HG03558 (cell line): ENCODE measurements around the gene IGF2.
"Not testable (repeated sequence)": the region's sequence is repeated elsewhere in the genome, so short reads cannot be mapped to it uniquely, and the experiment has no call there.

ENCODE experiments used
- ATAC-seq: cut with Tn5 transposase; IDR thresholded peaks from one replicate; pipeline ENCODE4 v1.9.1; 2021; ENCODE audit warnings: moderate number of reproducible peaks; ENCODE audit not compliant: unreplicated experiment; ENCODE audit errors: extremely low read depth

The IGF2 gene

DNA sequence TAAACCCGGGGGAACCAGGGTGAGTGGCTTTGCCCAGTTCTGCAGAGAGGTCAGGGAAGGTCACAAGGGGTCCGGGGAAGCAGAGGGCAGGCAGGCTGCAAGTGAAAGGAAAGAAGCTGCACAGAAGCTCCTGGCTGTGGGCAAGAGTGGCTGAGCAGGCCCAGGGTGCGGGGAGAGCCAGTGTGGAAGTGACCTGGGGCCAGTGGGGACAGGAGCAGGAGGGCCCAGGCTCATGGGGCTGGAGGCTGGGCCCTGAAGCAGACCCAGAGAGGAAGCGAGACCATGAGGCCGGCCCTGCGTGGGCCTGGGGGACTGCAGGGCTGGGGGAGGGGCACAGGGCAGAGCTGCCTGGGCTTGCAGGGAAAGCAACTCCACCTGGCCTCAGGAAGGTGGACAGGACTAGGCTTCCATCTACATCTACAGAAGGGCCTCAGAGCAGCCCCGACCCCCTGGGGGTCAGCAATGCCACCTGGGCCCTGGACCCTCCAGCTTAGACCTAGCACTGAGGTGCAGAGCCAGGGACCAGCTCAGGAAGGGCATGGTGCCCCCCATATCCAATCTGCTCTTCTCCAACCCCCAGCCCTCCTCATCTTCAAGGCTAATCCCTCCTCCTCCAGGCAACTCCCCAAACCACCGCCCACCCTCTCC is 11.6 kb downstream of the IGF2 start:
- ATAC-seq: no peak

DNA sequence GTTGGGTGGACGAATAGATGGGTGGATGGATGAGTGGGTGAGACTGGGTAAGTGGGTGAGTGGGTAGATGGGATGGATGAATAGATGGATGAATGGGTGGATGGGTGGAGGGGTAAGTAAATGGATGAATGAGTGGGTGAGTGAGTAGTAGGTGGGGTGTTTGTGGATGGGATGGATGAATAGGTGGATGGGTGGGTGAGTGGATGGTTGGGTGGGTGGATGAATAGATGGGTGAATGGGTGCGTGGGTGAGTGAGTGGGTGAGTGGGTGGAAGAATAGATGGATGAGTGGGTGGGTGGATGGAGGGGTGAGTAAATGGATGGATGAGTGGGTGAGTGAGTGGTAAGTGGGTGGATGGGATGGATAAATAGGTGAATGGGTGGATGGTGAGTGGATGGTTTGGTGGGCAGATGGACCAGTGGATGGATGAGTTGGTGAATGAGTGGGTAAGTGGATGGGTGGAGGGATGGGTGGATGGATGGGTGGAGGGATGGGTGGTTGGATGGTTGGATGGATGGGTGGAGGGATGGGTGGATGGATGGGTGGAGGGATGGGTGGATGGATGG is 12.6 kb downstream of the IGF2 start:
- no peak for ATAC-seq

DNA sequence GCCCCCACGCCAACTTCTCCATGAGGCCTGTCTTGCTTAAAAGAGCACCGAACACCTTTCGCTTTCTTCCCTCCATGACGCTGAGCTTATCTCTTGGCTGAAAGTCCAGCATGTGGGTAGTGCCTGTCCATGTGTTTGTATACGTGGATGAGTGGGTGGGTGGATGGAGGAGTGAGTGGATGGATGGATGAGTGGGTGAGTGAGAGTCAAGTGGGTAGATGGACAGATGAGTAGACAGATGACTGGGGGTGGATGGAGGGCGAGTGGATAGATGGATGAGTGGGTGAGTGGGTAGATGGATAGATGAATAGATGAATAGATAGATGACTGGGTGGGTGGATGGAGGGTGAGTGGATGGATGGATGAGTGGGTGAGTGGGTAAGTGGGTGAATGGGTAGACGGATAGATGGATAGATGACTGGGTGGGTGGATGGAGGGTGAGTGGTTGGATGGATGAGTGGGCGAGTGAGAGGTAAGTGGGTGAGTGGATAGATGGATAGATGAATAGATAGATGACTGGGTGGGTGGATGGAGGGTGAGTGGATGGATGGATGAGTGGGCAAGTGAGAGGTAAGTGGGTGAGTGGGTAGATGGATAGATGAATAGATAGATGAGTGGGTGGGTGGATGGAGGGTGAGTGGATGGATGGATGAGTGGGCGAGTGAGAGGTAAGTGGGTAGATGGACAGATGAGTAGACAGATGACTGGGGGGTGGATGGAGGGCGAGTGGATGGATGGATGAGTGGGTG is 14.3 kb downstream of the IGF2 start:
- not testable (repeated sequence) for ATAC-seq

DNA sequence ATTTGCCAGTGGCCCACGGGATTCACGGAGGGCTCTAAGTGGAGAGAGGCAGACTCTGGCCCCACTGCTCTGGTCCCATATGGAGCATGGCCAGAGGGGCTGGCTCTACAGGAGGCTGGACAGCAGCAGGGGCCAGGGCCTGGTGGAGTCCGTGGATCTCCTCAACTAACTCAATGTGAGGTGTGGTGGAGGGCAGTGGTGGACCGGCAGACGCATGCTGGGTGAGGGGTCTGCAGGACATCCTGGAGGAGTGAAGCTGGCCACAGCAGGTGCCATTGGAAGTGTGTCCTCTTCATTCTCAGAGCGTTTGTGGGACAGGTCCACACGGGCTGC is 15.6 kb downstream of the IGF2 start:
- no peak for ATAC-seq

DNA sequence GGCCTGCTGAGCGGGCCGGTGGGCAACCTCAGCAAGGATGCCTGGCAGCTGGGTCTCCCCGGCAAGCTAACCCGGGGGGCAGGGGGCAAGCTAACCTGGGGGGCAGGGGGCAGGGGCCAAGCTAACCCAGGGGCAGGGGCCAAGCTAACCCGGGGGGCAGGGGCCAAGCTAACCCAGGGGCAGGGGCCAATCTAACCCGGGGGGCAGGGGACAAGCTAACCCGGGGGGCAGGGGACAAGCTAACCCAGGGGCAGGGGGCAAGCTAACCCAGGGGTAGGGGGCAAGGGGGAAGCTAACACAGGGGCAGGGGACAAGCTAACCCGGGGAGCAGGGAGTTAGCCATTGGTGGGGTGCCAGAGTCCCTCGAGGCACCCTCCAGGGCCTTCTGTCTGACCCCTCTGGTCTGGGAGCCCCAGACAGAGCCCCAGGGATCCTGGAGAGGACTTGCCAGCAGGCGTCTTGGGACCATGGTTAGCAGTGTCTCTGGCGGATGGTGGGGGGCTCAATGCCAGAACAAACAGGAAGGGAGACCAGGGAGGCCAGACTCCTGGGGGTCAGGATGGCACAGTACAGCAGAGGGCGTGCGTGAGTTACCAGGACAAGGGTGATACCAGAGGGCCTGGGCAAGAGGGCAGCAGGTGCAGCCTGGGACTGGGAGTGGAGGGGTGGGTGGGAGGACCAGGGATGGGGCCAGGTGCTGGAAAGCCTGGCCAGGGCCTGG is 16.1 kb downstream of the IGF2 start:
- no peak for ATAC-seq

DNA sequence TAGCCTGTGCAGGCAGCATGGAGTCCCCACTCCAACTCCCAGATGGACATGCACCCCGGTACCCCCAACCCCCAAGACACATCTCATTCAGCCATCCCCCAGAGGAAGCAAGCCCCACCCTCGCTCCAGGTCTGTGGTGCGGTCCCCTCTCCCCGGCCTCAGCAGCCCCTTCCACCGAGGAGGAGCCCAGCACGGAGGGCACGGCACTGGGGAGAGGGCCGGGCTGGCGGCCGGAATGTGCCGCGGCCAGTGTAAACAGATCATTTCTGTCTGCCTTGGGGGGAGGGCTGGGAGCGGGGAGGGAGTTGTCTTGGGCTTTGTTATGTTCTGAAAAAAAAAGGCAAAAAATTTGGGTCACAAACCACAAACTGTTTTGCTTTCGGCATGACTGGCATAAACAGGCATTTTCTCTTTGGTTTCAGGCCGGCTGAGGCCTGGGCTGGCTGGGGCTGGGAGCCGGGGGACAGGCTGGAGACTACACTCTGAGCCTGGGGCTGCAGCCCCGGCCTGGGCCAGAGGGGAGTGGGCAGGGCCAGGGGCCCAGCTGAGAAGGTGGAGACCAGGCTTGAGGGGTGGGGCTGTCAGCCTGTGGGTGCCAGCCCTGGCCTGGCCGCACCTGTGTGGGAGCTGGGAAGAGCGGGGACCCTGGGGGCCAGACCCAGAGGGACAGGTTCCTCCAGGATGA is 16.8 kb downstream of the IGF2 start:
- ATAC-seq: no peak

- no peak for ATAC-seq
These were observed 17.7 kb downstream of the IGF2 start for GRCh38 chr11:2121227-2122130.

DNA sequence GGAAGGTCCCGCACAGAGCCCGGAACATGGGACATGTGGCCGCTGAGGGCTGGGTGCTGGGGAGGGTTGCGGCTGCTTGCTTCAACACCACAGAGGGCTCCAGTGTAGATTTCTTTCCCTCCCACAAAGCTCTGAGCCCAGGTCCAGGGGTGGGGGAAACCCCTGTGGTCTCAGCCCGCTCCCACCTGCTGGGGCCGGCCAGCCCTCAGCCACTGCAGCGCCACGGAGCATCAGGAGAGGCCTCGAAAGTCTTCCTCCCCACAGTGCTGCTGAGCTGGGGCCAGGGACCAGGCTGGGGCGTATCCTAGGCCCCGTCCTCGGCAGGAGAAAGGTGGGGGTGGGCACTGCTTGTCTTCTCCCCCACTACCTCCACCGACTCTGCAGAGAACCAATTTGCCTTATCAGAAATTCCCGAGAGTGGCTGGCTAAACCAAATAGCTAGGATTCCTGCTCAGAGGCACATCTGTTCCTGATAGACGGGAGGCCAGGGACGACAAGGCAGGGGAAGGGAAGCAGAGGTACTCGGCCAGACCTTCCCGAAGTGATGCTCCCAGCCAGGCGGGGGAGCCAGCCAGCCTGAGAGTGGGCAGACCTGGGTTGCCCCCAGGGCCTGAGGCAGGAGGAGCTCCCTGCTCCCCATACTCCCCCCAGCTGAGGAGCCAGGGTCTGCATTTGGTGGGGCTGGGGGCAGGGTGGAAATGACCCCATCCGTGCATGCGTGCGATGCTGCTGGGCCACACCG is 18.7 kb downstream of the IGF2 start:
- ATAC-seq: no peak

DNA sequence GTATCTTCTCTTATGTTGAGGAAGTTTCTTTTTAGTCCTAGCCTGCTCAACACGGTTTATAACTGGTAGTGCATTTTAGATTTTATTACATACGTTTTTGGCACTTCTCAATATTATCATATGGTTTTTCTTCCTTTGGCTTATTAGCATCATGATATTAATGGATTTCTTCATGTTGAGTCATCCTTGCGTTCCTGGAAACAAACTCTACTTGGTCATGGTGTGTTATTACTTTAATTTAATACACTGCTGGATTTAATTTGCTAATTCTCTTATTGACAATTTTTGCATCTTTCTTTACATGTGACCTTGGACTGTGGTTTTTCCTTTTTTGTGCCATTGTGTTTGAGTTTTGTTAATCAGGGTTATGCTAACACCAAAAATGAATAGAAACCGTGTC is 20.5 kb downstream of the IGF2 start:
- no peak for ATAC-seq

DNA sequence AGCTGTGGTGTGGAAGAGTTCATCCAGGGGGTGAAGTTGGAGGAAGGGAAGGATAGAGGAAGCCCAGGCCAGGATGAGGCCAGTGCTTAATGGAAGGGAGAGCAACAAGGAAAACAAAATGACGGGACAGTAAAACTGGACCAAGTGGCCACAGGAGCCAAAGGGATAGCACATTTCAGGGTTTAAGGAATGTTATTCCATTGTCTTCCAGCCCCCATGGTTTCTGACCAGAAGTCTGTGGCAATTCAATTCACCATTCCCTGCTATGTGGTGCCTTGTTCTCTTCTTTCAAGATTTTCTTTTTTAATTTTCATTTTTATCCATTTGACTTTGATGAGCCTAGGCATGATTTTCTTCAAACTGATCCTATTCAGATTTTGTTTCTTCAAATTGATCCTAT is 22.5 kb downstream of the IGF2 start:
- ATAC-seq: no peak

DNA sequence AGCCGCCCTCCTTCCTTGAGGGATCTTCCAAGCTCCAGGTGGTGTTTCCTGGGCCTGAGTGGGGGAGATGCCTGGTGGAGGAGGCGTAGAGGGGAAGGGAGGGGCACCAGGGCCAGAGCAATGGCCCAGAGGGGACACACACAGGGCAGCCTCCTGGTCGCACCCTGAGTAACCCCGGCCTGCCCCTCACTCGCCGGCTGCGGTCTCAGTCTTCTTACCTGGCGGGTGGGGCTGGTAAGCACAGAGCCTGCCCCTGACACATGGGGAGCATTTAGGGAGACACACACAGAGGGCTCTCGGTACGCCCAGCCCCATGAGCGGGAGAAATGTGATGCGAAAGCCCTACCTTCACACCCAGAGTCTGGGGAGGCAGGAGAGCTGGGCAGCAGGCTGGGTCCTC is 23.9 kb downstream of the IGF2 start:
- no peak for ATAC-seq

DNA sequence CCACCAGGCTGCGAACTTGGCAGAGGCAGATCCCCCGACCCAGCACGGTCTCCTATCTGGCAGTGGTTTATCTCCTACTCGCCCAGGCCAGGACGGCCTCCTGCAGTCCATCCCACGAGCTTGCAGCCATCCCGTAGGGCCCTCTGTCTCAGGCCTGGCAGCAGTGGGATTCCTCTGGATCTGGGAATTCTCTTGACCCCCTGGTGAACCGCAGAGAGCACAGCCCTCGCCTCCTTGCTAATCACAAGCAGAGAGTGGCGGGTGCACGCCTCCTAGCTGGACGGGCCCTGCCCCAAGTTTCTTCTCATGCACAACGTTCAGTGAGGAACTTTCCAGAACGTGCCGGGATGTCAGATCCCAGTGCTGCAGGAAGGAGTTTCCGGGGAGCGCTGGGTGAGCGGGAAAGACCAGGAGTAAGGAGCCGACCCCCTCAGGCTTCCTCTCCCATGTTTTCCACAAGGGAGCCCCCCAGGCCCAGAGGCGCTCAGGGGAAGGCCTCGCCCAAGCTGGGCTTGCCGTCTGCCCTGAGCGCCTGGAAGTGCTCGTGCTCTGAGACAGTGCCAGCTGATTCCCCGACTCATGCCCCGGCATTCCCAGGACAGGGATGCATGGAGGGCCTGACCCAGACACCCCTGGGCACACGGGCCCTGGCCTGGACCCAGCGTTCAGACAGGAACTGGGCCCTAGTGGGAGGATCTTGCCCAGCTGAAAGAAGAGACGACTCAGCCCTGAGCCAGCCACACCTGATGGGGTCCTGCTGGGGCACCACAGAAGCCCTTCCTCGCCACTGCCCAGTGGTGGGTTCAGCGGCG is 24.6 kb downstream of the IGF2 start:
- ATAC-seq: no peak

- no peak for ATAC-seq
These were observed 25.4 kb downstream of the IGF2 start for GRCh38 chr11:2113776-2114175.

- no peak for ATAC-seq
These were observed 28.7 kb downstream of the IGF2 start for GRCh38 chr11:2110521-2110920.

DNA sequence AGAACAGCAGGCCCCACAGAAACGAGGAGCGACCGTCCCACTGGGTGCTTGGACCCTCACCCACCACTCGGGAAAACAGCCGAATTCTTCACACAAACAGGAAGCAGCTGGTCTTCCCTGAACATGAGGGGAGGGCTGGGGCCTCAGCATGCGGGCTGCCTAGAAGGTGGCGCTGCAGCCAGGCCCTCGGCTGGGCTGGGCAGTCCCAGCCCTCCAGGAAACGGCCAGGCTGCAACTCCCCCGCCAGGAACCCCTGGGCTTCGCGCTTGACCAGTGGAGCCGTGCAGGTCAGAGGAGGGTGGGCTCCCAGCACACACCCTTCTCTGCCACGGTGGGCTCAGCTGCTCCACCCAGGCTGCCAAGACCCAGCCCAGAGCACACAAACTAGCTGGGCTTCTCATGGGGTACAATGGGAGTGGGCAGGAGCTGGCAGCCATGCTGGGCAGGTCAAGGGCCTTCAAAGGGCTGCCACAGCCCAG is 29.6 kb downstream of the IGF2 start:
- ATAC-seq: no peak

- ATAC-seq: no peak
These were observed 30.3 kb downstream of the IGF2 start for GRCh38 chr11:2108675-2109491.

- no peak for ATAC-seq
These were observed 31.1 kb downstream of the IGF2 start for GRCh38 chr11:2107941-2108630.
